A549 (cell line): ENCODE data around the gene STN1.

Experiments used
- CHD2 ChIP-seq: fragments of 150-350 bp; IDR thresholded peaks from 2 replicates; pipeline ENCODE4 v1.6.1; 2014; ENCODE audit warnings: low read length; ENCODE audit not compliant: partially characterized antibody
- EP300 ChIP-seq, 2 experiments: fragments of >200 bp; sonication (Bioruptor Twin); formaldehyde crosslinking; IDR thresholded peaks; 2 replicates in 1 of 2; 3 replicates in 1 of 2; pipeline ENCODE4 v1.6.1; 2016 to 2017
- KDM1A ChIP-seq: fragments of 200-600 bp; sonication (generic); IDR thresholded peaks from 2 replicates; pipeline ENCODE4 v1.6.1; 2016; ENCODE audit warnings: low read depth, mild to moderate bottlenecking
- MAZ ChIP-seq: fragments of 150-350 bp; IDR thresholded peaks from 2 replicates; pipeline ENCODE4 v1.6.1; 2014; ENCODE audit warnings: antibody characterized with exemption, low read depth, low read length, borderline replicate concordance
- POLR2A ChIP-seq: IDR thresholded peaks from 2 replicates; pipeline ENCODE4 v1.6.1; 2012; ENCODE audit warnings: mild to moderate bottlenecking, low read length
- POLR2AphosphoS2 ChIP-seq: conservative IDR thresholded peaks from 2 replicates; pipeline ENCODE4 v1.6.1; 2012; ENCODE audit warnings: low read length, improper control_type of control experiment, inconsistent platforms
- RAD21 ChIP-seq, 2 experiments: fragments of >200 bp in 1 of 2; sonication (Bioruptor Twin) in 1 of 2; formaldehyde crosslinking in 1 of 2; IDR thresholded peaks in 1 of 2; conservative IDR thresholded peaks in 1 of 2; 2 replicates in 1 of 2; 3 replicates in 1 of 2; pipeline ENCODE4 v1.6.1; 2012 to 2018; ENCODE audit warnings: inconsistent platforms in 1 of 2
- RARB ChIP-seq: fragments of 250-450 bp; sonication (Bioruptor Pico); IDR thresholded peaks from 2 replicates; pipeline ENCODE4 v1.8.0; 2021; ENCODE audit warnings: mild to moderate bottlenecking, moderate library complexity
- ZC3H11A ChIP-seq: fragments of 450-650 bp; IDR thresholded peaks from 2 replicates; pipeline ENCODE4 v1.6.1; 2014; ENCODE audit warnings: antibody characterized with exemption, mild to moderate bottlenecking
- TF ChIP-seq, protein P1 (sequence below): fragments of >200 bp; sonication (Bioruptor Twin); formaldehyde crosslinking; IDR thresholded peaks from 3 replicates; pipeline ENCODE4 v1.5.1; 2016
- TF ChIP-seq, protein P2 (sequence below): fragments of 150-350 bp; IDR thresholded peaks from 2 replicates; pipeline ENCODE4 v1.6.1; 2014; ENCODE audit warnings: low read depth, mild to moderate bottlenecking, low read length

DNA sequence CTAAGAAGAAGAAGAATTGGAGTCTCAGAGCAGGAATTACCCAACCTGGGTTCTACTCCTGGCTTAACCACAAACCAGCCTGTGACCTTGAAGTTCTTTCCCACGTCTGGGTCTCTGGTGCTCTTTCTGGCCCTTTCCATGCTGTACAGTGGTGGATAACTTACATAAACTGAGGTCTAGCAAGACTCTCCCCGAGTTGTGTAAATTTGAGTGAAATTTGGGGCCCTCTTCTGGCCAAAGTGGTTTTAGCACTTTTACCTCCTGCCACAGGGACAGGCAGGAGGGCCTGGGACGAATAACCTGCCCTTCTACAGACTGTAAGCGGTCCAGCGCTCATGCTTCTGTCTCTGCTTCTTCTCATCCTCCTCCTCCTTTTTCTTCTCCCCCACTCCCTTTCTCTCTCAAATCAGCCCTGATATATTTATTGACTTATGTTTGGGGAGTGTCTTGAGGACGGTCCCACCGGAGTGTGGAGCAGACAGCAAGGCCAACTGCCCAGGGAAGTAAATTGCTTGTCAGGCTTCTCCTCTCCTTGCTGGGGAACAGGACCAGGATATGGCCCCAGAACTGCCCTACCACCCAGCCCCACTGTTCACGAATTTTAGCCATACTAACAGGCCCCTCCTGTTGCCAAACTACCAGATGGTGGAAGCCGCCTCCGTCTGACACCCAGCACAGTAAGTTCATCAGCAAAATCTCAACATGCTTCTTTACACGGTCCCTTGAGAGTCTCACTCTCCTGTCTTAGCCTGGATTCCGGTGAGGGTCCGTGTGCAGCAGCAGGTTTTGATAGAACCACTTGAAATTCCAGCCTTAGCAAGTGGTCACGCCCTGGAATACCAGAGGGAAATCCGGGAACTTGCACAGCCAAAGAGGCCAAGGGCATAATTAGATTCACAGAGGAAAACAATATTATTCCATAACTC, 58.6 kb downstream of the STN1 start:
- TF ChIP-seq, protein P1, sequence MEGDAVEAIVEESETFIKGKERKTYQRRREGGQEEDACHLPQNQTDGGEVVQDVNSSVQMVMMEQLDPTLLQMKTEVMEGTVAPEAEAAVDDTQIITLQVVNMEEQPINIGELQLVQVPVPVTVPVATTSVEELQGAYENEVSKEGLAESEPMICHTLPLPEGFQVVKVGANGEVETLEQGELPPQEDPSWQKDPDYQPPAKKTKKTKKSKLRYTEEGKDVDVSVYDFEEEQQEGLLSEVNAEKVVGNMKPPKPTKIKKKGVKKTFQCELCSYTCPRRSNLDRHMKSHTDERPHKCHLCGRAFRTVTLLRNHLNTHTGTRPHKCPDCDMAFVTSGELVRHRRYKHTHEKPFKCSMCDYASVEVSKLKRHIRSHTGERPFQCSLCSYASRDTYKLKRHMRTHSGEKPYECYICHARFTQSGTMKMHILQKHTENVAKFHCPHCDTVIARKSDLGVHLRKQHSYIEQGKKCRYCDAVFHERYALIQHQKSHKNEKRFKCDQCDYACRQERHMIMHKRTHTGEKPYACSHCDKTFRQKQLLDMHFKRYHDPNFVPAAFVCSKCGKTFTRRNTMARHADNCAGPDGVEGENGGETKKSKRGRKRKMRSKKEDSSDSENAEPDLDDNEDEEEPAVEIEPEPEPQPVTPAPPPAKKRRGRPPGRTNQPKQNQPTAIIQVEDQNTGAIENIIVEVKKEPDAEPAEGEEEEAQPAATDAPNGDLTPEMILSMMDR = peak; percentile 80
- TF ChIP-seq POLR2AphosphoS2 = no peak
- TF ChIP-seq CHD2 = no peak
- TF ChIP-seq, protein P2, sequence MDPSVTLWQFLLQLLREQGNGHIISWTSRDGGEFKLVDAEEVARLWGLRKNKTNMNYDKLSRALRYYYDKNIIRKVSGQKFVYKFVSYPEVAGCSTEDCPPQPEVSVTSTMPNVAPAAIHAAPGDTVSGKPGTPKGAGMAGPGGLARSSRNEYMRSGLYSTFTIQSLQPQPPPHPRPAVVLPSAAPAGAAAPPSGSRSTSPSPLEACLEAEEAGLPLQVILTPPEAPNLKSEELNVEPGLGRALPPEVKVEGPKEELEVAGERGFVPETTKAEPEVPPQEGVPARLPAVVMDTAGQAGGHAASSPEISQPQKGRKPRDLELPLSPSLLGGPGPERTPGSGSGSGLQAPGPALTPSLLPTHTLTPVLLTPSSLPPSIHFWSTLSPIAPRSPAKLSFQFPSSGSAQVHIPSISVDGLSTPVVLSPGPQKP = no peak
- TF ChIP-seq POLR2A = no peak
- no peak for TF ChIP-seq ZC3H11A
- TF ChIP-seq RARB (CRISPR knock-in tag) = no peak
- TF ChIP-seq KDM1A = no peak
- TF ChIP-seq MAZ = no peak
- peak; percentile 79 to 89 for TF ChIP-seq RAD21 (conservative IDR thresholded peaks at IDR 0.05 in 1 of 2, IDR thresholded peaks at IDR 0.05 in 1 of 2)
- TF ChIP-seq EP300 (IDR thresholded peaks at IDR 0.05) = no peak
